ENCODE measurements around the gene CTDSP1. TPM values are rescaled to one million over a fixed set of nuclear protein-coding genes. Genes with fewer than 3 reads are reported as not detected.

Gene CTDSP1
- total and polyA plus RNA-seq, 9 donors, result 64.9 to 115 (median 93.3) TPM

GRCh38 chr2:218435003-218435982 is 35.6 kb downstream of the CTDSP1 start:
- DNase-seq, result no peak
- H3K4me3 ChIP-seq (ENCODE audit: low read length), result no peak overlapping the region
- H3K36me3 ChIP-seq (ENCODE audit: control insufficient read depth, insufficient read depth, low read length), result no peaks in the 10 kb centered on the region
- no peak overlapping the region for H3K27ac ChIP-seq (ENCODE audit: low read length)
- H3K9me3 ChIP-seq (replicated peaks; ENCODE audit: control insufficient read depth, low read depth, low read length), result no peaks in the 10 kb centered on the region
- H3K4me1 ChIP-seq (ENCODE audit: control insufficient read depth, insufficient read depth, low read length), result peaks cover 8% of the 10 kb centered on the region
- 57% methylated on average over 3 of the region's 11 CpGs for WGBS (ENCODE audit: insufficient coverage)
- peaks cover 2% of the 10 kb centered on the region for H3K27me3 ChIP-seq (ENCODE audit: control insufficient read depth, insufficient read depth, low read length)

GRCh38 chr2:218436992-218437391 is 37.3 kb downstream of the CTDSP1 start:
- Histone ChIP-seq H3K27ac (ENCODE audit: low read length) (no peak overlapping the region), H3K4me3 (ENCODE audit: low read length) (no peak overlapping the region)

GRCh38 chr2:218437969-218438368 is 38.3 kb downstream of the CTDSP1 start:
- no peak for DNase-seq
- Histone ChIP-seq H3K9me3 (replicated peaks; ENCODE audit: control insufficient read depth, low read depth, low read length) (no peaks in the 10 kb centered on the region), H3K27me3 (ENCODE audit: control insufficient read depth, insufficient read depth, low read length) (no peaks in the 10 kb centered on the region), H3K4me1 (ENCODE audit: control insufficient read depth, insufficient read depth, low read length) (peaks cover 8% of the 10 kb centered on the region), H3K36me3 (ENCODE audit: control insufficient read depth, insufficient read depth, low read length) (no peaks in the 10 kb centered on the region), H3K27ac (ENCODE audit: low read length) (no peak overlapping the region), H3K4me3 (ENCODE audit: low read length) (no peak overlapping the region)
- WGBS (ENCODE audit: insufficient coverage), result no CpG with 5 or more reads among the region's 1 CpG

More at GRCh38 chr2:218436992-218437391, 37.3 kb downstream of the CTDSP1 start:
- Histone ChIP-seq H3K27me3 (ENCODE audit: control insufficient read depth, insufficient read depth, low read length) (peaks cover 2% of the 10 kb centered on the region), H3K4me1 (ENCODE audit: control insufficient read depth, insufficient read depth, low read length) (peaks cover 8% of the 10 kb centered on the region), H3K36me3 (ENCODE audit: control insufficient read depth, insufficient read depth, low read length) (no peaks in the 10 kb centered on the region), H3K9me3 (replicated peaks; ENCODE audit: control insufficient read depth, low read depth, low read length) (no peaks in the 10 kb centered on the region)
- DNase-seq, result no peak
- no CpG with 5 or more reads among the region's 5 CpGs for WGBS (ENCODE audit: insufficient coverage)

- Histone ChIP-seq H3K9me3 (replicated peaks; ENCODE audit: control insufficient read depth, low read depth, low read length) (no peaks in the 10 kb centered on the region), H3K27me3 (ENCODE audit: control insufficient read depth, insufficient read depth, low read length) (no peaks in the 10 kb centered on the region), H3K27ac (ENCODE audit: low read length) (no peak overlapping the region), H3K4me3 (ENCODE audit: low read length) (no peak overlapping the region), H3K36me3 (ENCODE audit: control insufficient read depth, insufficient read depth, low read length) (no peaks in the 10 kb centered on the region), H3K4me1 (ENCODE audit: control insufficient read depth, insufficient read depth, low read length) (peaks cover 8% of the 10 kb centered on the region)
- DNase-seq, result peak; percentile 21
- 13% methylated on average over 3 of the region's 4 CpGs for WGBS (ENCODE audit: insufficient coverage)
Observed at GRCh38 chr2:218438596-218438995, 38.9 kb downstream of the CTDSP1 start.

GRCh38 chr2:218444692-218445357 is 45.2 kb downstream of the CTDSP1 start:
- Histone ChIP-seq H3K9me3 (replicated peaks; ENCODE audit: control insufficient read depth, low read depth, low read length) (no peaks in the 10 kb centered on the region), H3K4me1 (ENCODE audit: control insufficient read depth, insufficient read depth, low read length) (no peaks in the 10 kb centered on the region), H3K36me3 (ENCODE audit: control insufficient read depth, insufficient read depth, low read length) (peaks cover 25% of the 10 kb centered on the region), H3K4me3 (ENCODE audit: low read length) (no peak overlapping the region), H3K27me3 (ENCODE audit: control insufficient read depth, insufficient read depth, low read length) (no peaks in the 10 kb centered on the region), H3K27ac (ENCODE audit: low read length) (no peak overlapping the region)
- WGBS (ENCODE audit: insufficient coverage), result 95% methylated on average over 7 of the region's 7 CpGs
- DNase-seq, result no peak

GRCh38 chr2:218445602-218446001 is 45.9 kb downstream of the CTDSP1 start:
- Histone ChIP-seq H3K27ac (ENCODE audit: low read length) (no peak overlapping the region), H3K36me3 (ENCODE audit: control insufficient read depth, insufficient read depth, low read length) (peaks cover 30% of the 10 kb centered on the region), H3K4me3 (ENCODE audit: low read length) (no peak overlapping the region), H3K27me3 (ENCODE audit: control insufficient read depth, insufficient read depth, low read length) (no peaks in the 10 kb centered on the region), H3K9me3 (replicated peaks; ENCODE audit: control insufficient read depth, low read depth, low read length) (no peaks in the 10 kb centered on the region), H3K4me1 (ENCODE audit: control insufficient read depth, insufficient read depth, low read length) (no peaks in the 10 kb centered on the region)
- DNase-seq, result no peak

GRCh38 chr2:218446547-218446946 is 46.9 kb downstream of the CTDSP1 start:
- no peak for DNase-seq
- Histone ChIP-seq H3K4me3 (ENCODE audit: low read length) (no peak overlapping the region), H3K27ac (ENCODE audit: low read length) (no peak overlapping the region), H3K4me1 (ENCODE audit: control insufficient read depth, insufficient read depth, low read length) (no peaks in the 10 kb centered on the region), H3K36me3 (ENCODE audit: control insufficient read depth, insufficient read depth, low read length) (peaks cover 30% of the 10 kb centered on the region), H3K9me3 (replicated peaks; ENCODE audit: control insufficient read depth, low read depth, low read length) (no peaks in the 10 kb centered on the region), H3K27me3 (ENCODE audit: control insufficient read depth, insufficient read depth, low read length) (no peaks in the 10 kb centered on the region)
- 100% methylated on average over 1 of the region's 6 CpGs for WGBS (ENCODE audit: insufficient coverage)

- no peak overlapping the region for H3K4me3 ChIP-seq (ENCODE audit: low read length)
- no peaks in the 10 kb centered on the region for H3K4me1 ChIP-seq (ENCODE audit: control insufficient read depth, insufficient read depth, low read length)
- no CpG with 5 or more reads among the region's 2 CpGs for WGBS (ENCODE audit: insufficient coverage)
- peaks cover 30% of the 10 kb centered on the region for H3K36me3 ChIP-seq (ENCODE audit: control insufficient read depth, insufficient read depth, low read length)
- no peaks in the 10 kb centered on the region for H3K27me3 ChIP-seq (ENCODE audit: control insufficient read depth, insufficient read depth, low read length)
- no peak overlapping the region for H3K27ac ChIP-seq (ENCODE audit: low read length)
- DNase-seq, result no peak
- no peaks in the 10 kb centered on the region for H3K9me3 ChIP-seq (replicated peaks; ENCODE audit: control insufficient read depth, low read depth, low read length)
Observed at GRCh38 chr2:218447072-218447471, 47.4 kb downstream of the CTDSP1 start.

- WGBS (ENCODE audit: insufficient coverage), result no CpG with 5 or more reads among the region's 3 CpGs
- DNase-seq, result no peak
- H3K4me1 ChIP-seq (ENCODE audit: control insufficient read depth, insufficient read depth, low read length), result no peaks in the 10 kb centered on the region
- H3K36me3 ChIP-seq (ENCODE audit: control insufficient read depth, insufficient read depth, low read length), result peaks cover 30% of the 10 kb centered on the region
- H3K27ac ChIP-seq (ENCODE audit: low read length), result no peak overlapping the region
- no peaks in the 10 kb centered on the region for H3K27me3 ChIP-seq (ENCODE audit: control insufficient read depth, insufficient read depth, low read length)
- H3K4me3 ChIP-seq (ENCODE audit: low read length), result no peak overlapping the region
- no peaks in the 10 kb centered on the region for H3K9me3 ChIP-seq (replicated peaks; ENCODE audit: control insufficient read depth, low read depth, low read length)
Observed at GRCh38 chr2:218448934-218449333, 49.3 kb downstream of the CTDSP1 start.

GRCh38 chr2:218452079-218452478 is 52.4 kb downstream of the CTDSP1 start:
- Histone ChIP-seq H3K4me1 (ENCODE audit: control insufficient read depth, insufficient read depth, low read length) (no peaks in the 10 kb centered on the region), H3K4me3 (ENCODE audit: low read length) (no peak overlapping the region), H3K9me3 (replicated peaks; ENCODE audit: control insufficient read depth, low read depth, low read length) (no peaks in the 10 kb centered on the region), H3K27ac (ENCODE audit: low read length) (no peak overlapping the region), H3K27me3 (ENCODE audit: control insufficient read depth, insufficient read depth, low read length) (no peaks in the 10 kb centered on the region), H3K36me3 (ENCODE audit: control insufficient read depth, insufficient read depth, low read length) (peaks cover 40% of the 10 kb centered on the region)
- WGBS (ENCODE audit: insufficient coverage), result no CpG with 5 or more reads among the region's 1 CpG
- DNase-seq, result no peak
